Measurements from ENCODE around the gene CACNA2D2.

DNA sequence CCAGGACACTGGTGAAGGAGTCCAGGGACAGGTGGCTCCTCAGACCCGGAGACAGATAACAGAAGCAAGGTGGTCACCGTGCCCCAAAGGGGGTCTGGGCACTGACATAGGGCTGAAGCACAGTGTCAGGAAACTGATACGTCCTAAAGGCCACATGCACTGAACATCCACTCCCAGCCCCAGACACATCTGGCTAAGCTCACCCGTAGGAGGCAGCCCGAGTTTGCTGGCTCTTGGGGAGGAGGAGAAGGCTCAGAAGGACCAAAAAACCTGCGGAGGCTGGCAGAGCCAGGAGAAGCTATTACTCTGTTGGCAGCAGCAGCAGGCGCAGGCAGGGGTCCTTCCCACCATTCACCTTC is 1.2 kb downstream of the CACNA2D2 start:
- no peak for TF ChIP-seq CTCF (conservative IDR thresholded peaks at IDR 0.05; ENCODE audit: low read length)
- TF ChIP-seq EZH2phosphoT487 (IDR thresholded peaks at IDR 0.05; ENCODE audit: borderline replicate concordance) = no peak
